Natural killer cell (primary cell): Measurements from ENCODE around the gene NTMT1. TPM values are rescaled to one million over a fixed set of nuclear protein-coding genes. Genes with fewer than 3 reads are reported as not detected.
A peak's percentile ranks its signal among the peaks of the same experiment; 100 is the strongest.

Experiments
- ATAC-seq, 3 donors: fragments of 150-1000 bp in 2 of 3; fragments of 200-7000 bp in 1 of 3; cut with Tn5 transposase; 1 replicate in 1 of 3; 2 replicates in 2 of 3; pipeline ENCODE4 v1.10.0; 2021; ENCODE audit warnings: mild to moderate bottlenecking in 2 of 3, moderate library complexity in 2 of 3
- DNase-seq, 2 donors: peaks; one replicate each; pipeline versions ENCODE4 v3.0.0 to v3.0.0-alpha.2; 2013 to 2021; ENCODE audit warnings: mixed read lengths in 1 of 2
- H3K27ac ChIP-seq: one replicate; pipeline ENCODE4 v1.5.1; 2013; ENCODE audit warnings: mild to moderate bottlenecking, low read length
- H3K27me3 ChIP-seq: one replicate; pipeline ENCODE4 v1.6.1; 2013; ENCODE audit warnings: low read length; ENCODE audit not compliant: control insufficient read depth, insufficient read depth
- H3K36me3 ChIP-seq: one replicate; pipeline ENCODE4 v1.6.1; 2013; ENCODE audit warnings: low read length; ENCODE audit not compliant: control insufficient read depth, insufficient read depth
- H3K4me1 ChIP-seq: one replicate; pipeline ENCODE4 v1.6.1; 2013; ENCODE audit warnings: low read length; ENCODE audit not compliant: control insufficient read depth, insufficient read depth
- H3K4me3 ChIP-seq: one replicate; pipeline ENCODE4 v1.5.1; 2013; ENCODE audit warnings: low read length
- H3K9me3 ChIP-seq: one replicate; pipeline ENCODE4 v1.6.1; 2013; ENCODE audit warnings: low read length; ENCODE audit not compliant: control insufficient read depth, insufficient read depth
- H3K27ac Mint-ChIP-seq, 2 donors: one replicate each; pipeline ENCODE4 v1.8.0; 2022; ENCODE audit warnings: mild to moderate bottlenecking in 2 of 2, mixed read lengths in 2 of 2, moderate library complexity in 1 of 2
- H3K27me3 Mint-ChIP-seq, 2 donors: one replicate each; pipeline ENCODE4 v1.8.0; 2022; ENCODE audit warnings: low read depth in 2 of 2, mixed read lengths in 2 of 2
- H3K36me3 Mint-ChIP-seq: one replicate; pipeline ENCODE4 v1.8.0; 2022; ENCODE audit warnings: mixed read lengths
- H3K4me1 Mint-ChIP-seq, 2 donors: one replicate each; pipeline ENCODE4 v1.8.0; 2022; ENCODE audit warnings: mixed read lengths in 2 of 2
- H3K4me3 Mint-ChIP-seq: one replicate; pipeline ENCODE4 v1.8.0; 2022; ENCODE audit warnings: mild to moderate bottlenecking, moderate library complexity, mixed read lengths
- H3K9me3 Mint-ChIP-seq, 2 donors: one replicate each; pipeline ENCODE4 v1.8.0; 2022; ENCODE audit warnings: mixed read lengths in 2 of 2
- WGBS: methylation state at CpG from one replicate; pipeline ENCODE4 v1.1.7; 2013; ENCODE audit warnings: missing lambda C conversion rate; ENCODE audit not compliant: insufficient coverage; 5-methylcytosine and 5-hydroxymethylcytosine counted together
- intact Hi-C: fragments of 100-400 bp; cut with micrococcal nuclease; formaldehyde crosslinking; loops from one replicate; pipeline ENCODE4 v1.14.2; 2022
- total RNA-seq, 4 donors: library from RNA; stranded (reverse); fragments of 120-200 nt in 1 of 4; gene quantifications; one replicate each; pipeline versions ENCODE4 v1.2.3 to v1.2.4, GENCODE V29; 2013 to 2022
- TF ChIP-seq, protein P1 (sequence below): fragments of 200-600 bp; IDR thresholded peaks from one replicate; pipeline ENCODE4 v1.8.0; 2022; ENCODE audit warnings: antibody characterized with exemption

The NTMT1 gene
- total RNA-seq, 3 donors from 2014 or later (not counting 1 experiment from before 2014, with no cell fraction given): 17.1 to 23.5 (median 17.1) TPM

GRCh38 chr9:129609486-129610212 is 16.3 kb upstream of the NTMT1 start:
- H3K27ac ChIP-seq: peak overlapping the region; percentile 88
- no peaks in the 10 kb centered on the region for H3K36me3 ChIP-seq
- Mint-ChIP-seq H3K9me3 (no peaks in the 10 kb centered on the region), H3K4me1 (peaks cover 28 to 52% of the 10 kb centered on the region in 2 donors), H3K4me3 (peak overlapping the region; percentile 92), H3K27ac (peak overlapping the region; percentile 69 to 96), H3K27me3 (peaks cover 0 to 3% of the 10 kb centered on the region in 2 donors), H3K36me3 (no peaks in the 10 kb centered on the region)
- peaks cover 47% of the 10 kb centered on the region for H3K4me1 ChIP-seq
- ATAC-seq: peak; percentile 70 to 77 (median 77)
- TF ChIP-seq, protein P1, sequence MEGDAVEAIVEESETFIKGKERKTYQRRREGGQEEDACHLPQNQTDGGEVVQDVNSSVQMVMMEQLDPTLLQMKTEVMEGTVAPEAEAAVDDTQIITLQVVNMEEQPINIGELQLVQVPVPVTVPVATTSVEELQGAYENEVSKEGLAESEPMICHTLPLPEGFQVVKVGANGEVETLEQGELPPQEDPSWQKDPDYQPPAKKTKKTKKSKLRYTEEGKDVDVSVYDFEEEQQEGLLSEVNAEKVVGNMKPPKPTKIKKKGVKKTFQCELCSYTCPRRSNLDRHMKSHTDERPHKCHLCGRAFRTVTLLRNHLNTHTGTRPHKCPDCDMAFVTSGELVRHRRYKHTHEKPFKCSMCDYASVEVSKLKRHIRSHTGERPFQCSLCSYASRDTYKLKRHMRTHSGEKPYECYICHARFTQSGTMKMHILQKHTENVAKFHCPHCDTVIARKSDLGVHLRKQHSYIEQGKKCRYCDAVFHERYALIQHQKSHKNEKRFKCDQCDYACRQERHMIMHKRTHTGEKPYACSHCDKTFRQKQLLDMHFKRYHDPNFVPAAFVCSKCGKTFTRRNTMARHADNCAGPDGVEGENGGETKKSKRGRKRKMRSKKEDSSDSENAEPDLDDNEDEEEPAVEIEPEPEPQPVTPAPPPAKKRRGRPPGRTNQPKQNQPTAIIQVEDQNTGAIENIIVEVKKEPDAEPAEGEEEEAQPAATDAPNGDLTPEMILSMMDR: no peak
- no peaks in the 10 kb centered on the region for H3K27me3 ChIP-seq
- H3K9me3 ChIP-seq: no peaks in the 10 kb centered on the region
- intact Hi-C loops: loop anchor here (1.0 to 2.0 kb wide), 3 partner anchors 197 to 479 kb away; no protein-coding TSS in a partner anchor
- WGBS: 8% methylated on average over 22 of the region's 30 CpGs
- DNase-seq: peak; percentile 59 to 83
- H3K4me3 ChIP-seq: peak overlapping the region; percentile 12

DNA sequence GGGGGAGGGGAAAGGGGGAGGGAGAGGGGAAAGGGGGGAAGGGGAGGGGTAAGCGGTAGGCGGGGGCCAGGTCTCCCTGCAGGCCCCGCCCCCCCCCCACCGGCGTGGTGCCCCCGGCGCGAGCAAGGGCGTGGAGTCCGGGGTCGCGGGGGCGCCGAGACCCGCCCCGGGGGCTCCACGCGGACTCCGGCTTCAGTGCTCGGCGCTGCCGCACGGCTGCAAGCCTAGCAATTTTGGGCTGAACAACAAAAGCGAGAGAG is 15.8 kb upstream of the NTMT1 start:
- ATAC-seq: peak in 1 of 3 donors; percentile 21

DNA sequence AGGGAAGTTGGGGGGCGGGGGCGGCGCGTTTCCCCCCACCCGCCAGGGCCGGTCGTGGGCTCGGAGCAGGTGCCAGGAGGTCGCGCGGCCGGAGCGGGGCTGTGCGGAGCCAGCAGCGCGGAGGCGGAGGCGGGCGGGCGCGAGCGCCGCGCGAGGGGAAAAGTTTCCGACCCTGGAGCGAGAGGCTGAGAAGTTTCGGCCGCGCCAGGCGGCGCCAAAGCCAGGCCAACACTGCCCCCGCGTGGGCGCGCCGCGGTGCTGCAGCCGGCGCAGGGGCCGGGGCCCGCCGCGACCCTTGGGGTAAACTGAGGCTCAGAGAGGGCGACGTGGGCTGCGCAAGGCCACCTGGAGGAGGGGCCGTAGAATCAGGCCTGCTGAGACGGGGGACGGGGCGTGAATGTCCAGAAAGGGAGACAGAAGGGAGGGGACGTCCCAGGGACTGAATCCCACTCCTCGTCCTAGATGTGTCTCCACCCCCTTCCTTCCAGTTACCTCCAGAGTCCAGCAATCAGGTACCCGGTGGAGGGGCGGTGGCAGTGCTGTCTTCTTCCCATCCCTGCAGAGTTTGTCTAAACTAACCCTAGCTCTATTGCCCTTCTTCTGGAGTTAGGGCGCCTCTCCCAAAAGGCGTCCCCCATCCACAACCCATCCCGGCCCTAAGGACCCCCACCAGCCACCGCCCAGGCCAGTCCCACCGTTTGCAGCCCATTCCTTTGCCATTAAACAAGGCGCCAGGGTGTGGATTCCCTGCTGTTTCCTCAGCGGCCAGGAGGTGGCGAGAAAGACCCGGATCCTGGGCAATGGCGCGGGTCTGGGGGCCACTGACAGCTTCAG is 15.3 kb upstream of the NTMT1 start:
- peak overlapping the region; percentile 62 for H3K4me3 Mint-ChIP-seq
- Histone ChIP-seq H3K9me3 (no peaks in the 10 kb centered on the region), H3K36me3 (no peaks in the 10 kb centered on the region), H3K4me3 (peak overlapping the region; percentile 33), H3K4me1 (peaks cover 43% of the 10 kb centered on the region), H3K27ac (peak overlapping the region; percentile 37), H3K27me3 (no peaks in the 10 kb centered on the region)
- peaks cover 28 to 47% of the 10 kb centered on the region in 2 donors for H3K4me1 Mint-ChIP-seq
- intact Hi-C loops: loop anchor here (1.0 to 2.0 kb wide), 3 partner anchors 198 to 480 kb away; no protein-coding TSS in a partner anchor
- under 1% methylated on average over 65 of the region's 66 CpGs for WGBS
- H3K27ac Mint-ChIP-seq: peak overlapping the region in 1 of 2 donors; percentile 96
- TF ChIP-seq, protein P1: peak; percentile 98
- ATAC-seq (peak; percentile 72 to 87 (median 78)), DNase-seq (peak; percentile 71 to 85)
- peaks cover 0 to 3% of the 10 kb centered on the region in 2 donors for H3K27me3 Mint-ChIP-seq
- no peaks in the 10 kb centered on the region for H3K9me3 Mint-ChIP-seq
- no peaks in the 10 kb centered on the region for H3K36me3 Mint-ChIP-seq

More for the DNA sequence above, 15.8 kb upstream of the NTMT1 start:
- Histone ChIP-seq H3K9me3 (no peaks in the 10 kb centered on the region), H3K4me3 (peak overlapping the region; percentile 33), H3K36me3 (no peaks in the 10 kb centered on the region), H3K27me3 (no peaks in the 10 kb centered on the region), H3K4me1 (peaks cover 43% of the 10 kb centered on the region), H3K27ac (peak overlapping the region; percentile 37)
- Mint-ChIP-seq H3K36me3 (no peaks in the 10 kb centered on the region), H3K27ac (peak overlapping the region; percentile 69 to 96), H3K4me3 (peak overlapping the region; percentile 62), H3K9me3 (no peaks in the 10 kb centered on the region), H3K4me1 (peaks cover 28 to 48% of the 10 kb centered on the region in 2 donors), H3K27me3 (peaks cover 0 to 3% of the 10 kb centered on the region in 2 donors)
- DNase-seq: no peak
- TF ChIP-seq, protein P1: no peak
- intact Hi-C loops: loop anchor here (1.0 to 2.0 kb wide), 3 partner anchors 197 to 479 kb away; no protein-coding TSS in a partner anchor
- WGBS: under 1% methylated on average over 19 of the region's 24 CpGs
